GM19023 (cell line): Measurements from ENCODE around the gene SDCCAG8.

Source experiments
- ATAC-seq: cut with Tn5 transposase; IDR thresholded peaks from one replicate; pipeline ENCODE4 v1.9.1; 2021; ENCODE audit warnings: mild to moderate bottlenecking, moderate library complexity; ENCODE audit not compliant: unreplicated experiment

Gene SDCCAG8

GRCh38 chr1:243477731-243478290 is 222.0 kb downstream of the SDCCAG8 start:
- ATAC-seq, result no peak

- no peak for ATAC-seq
Observed at GRCh38 chr1:243481101-243481500, 225.3 kb downstream of the SDCCAG8 start.

- no peak for ATAC-seq
Observed at GRCh38 chr1:243482141-243483022, 226.5 kb downstream of the SDCCAG8 start.

GRCh38 chr1:243483071-243483771 is 227.4 kb downstream of the SDCCAG8 start:
- no peak for ATAC-seq

GRCh38 chr1:243483952-243484351 is 228.1 kb downstream of the SDCCAG8 start:
- ATAC-seq, result no peak

GRCh38 chr1:243487036-243487648 is 231.3 kb downstream of the SDCCAG8 start:
- ATAC-seq, result no peak

GRCh38 chr1:243487649-243488227 is 231.9 kb downstream of the SDCCAG8 start:
- ATAC-seq, result no peak

- no peak for ATAC-seq
Observed at GRCh38 chr1:243488459-243489157, 232.8 kb downstream of the SDCCAG8 start.

- ATAC-seq, result no peak
Observed at GRCh38 chr1:243489158-243489527, 233.3 kb downstream of the SDCCAG8 start.

- ATAC-seq, result no peak
Observed at GRCh38 chr1:243489681-243490546, 234.1 kb downstream of the SDCCAG8 start.

- ATAC-seq, result no peak
Observed at GRCh38 chr1:243490748-243491686, 235.2 kb downstream of the SDCCAG8 start.

GRCh38 chr1:243493156-243494129 is 237.6 kb downstream of the SDCCAG8 start:
- no peak for ATAC-seq

- no peak for ATAC-seq
Observed at GRCh38 chr1:243494741-243495431, 239.0 kb downstream of the SDCCAG8 start.

GRCh38 chr1:243495442-243496186 is 239.8 kb downstream of the SDCCAG8 start:
- ATAC-seq, result no peak

GRCh38 chr1:243496187-243496646 is 240.4 kb downstream of the SDCCAG8 start:
- no peak for ATAC-seq

- no peak for ATAC-seq
Observed at GRCh38 chr1:243496806-243497205, 241.0 kb downstream of the SDCCAG8 start.
